BLaER1 (cell line): ENCODE measurements around the gene AIFM1.

Experiments
- H3K27ac ChIP-seq: shearing (Covaris generic); formaldehyde crosslinking; 2 replicates; pipeline ENCODE4 v1.8.1; 2022
- H3K27me3 ChIP-seq: shearing (Covaris generic); formaldehyde crosslinking; 2 replicates; pipeline ENCODE4 v1.8.1; 2022
- H3K36me3 ChIP-seq: shearing (Covaris generic); formaldehyde crosslinking; 2 replicates; pipeline ENCODE4 v1.8.1; 2022
- H3K4me1 ChIP-seq: shearing (Covaris generic); formaldehyde crosslinking; 2 replicates; pipeline ENCODE4 v1.8.1; 2022
- H3K4me2 ChIP-seq: shearing (Covaris generic); formaldehyde crosslinking; 2 replicates; pipeline ENCODE4 v1.8.1; 2022
- H3K4me3 ChIP-seq: shearing (Covaris generic); formaldehyde crosslinking; 2 replicates; pipeline ENCODE4 v1.8.1; 2022
- H3K9ac ChIP-seq: shearing (Covaris generic); formaldehyde crosslinking; 2 replicates; pipeline ENCODE4 v1.8.1; 2022
- H3K9me3 ChIP-seq: shearing (Covaris generic); formaldehyde crosslinking; 2 replicates; pipeline ENCODE4 v1.8.1; 2022
- H4K20me1 ChIP-seq: shearing (Covaris generic); formaldehyde crosslinking; 2 replicates; pipeline ENCODE4 v1.8.1; 2022
- Cebpa-rat ChIP-seq: shearing (Covaris generic); IDR thresholded peaks from 2 replicates; pipeline ENCODE4 v1.8.1; 2022

AIFM1 gene

GRCh38 chrX:130111220-130112154, 54.2 kb downstream of the AIFM1 start:
- no peak for TF ChIP-seq Cebpa-rat
- peak overlapping the region; percentile 58 for H3K4me3 ChIP-seq
- H3K9me3 ChIP-seq: 0 out of 2 replicates have a peak, but pooled peaks cover 6% of the 10 kb centered on the region
- H3K27ac ChIP-seq: peak overlapping the region; percentile 68
- H3K4me1 ChIP-seq: peaks cover 39% of the 10 kb centered on the region
- peaks cover 33% of the 10 kb centered on the region for H4K20me1 ChIP-seq
- peak overlapping the region; percentile 70 for H3K4me2 ChIP-seq
- no peaks in the 10 kb centered on the region for H3K36me3 ChIP-seq
- peak overlapping the region; percentile 68; the same call in 1 of the 2 replicates for H3K9ac ChIP-seq
- H3K27me3 ChIP-seq: peaks cover 33% of the 10 kb centered on the region

- peaks cover 48% of the 10 kb centered on the region for H3K4me1 ChIP-seq
- peaks cover 42% of the 10 kb centered on the region for H4K20me1 ChIP-seq
- H3K27ac ChIP-seq: peak within 1 kb of the TSS; percentile 85
- no peak for TF ChIP-seq Cebpa-rat
- H3K4me2 ChIP-seq: peak within 1 kb of the TSS; percentile 81
- peaks cover 35% of the 10 kb centered on the region for H3K27me3 ChIP-seq
- H3K36me3 ChIP-seq: no peaks in the 10 kb centered on the region
- peak within 1 kb of the TSS; percentile 86 for H3K9ac ChIP-seq
- 0 out of 2 replicates have a peak, but pooled peaks cover 6% of the 10 kb centered on the region for H3K9me3 ChIP-seq
- peak within 1 kb of the TSS; percentile 74 for H3K4me3 ChIP-seq
Measured at GRCh38 chrX:130110379-130111219, 55.0 kb downstream of the AIFM1 start, which contains the start of gene ELF4. Gene ELF4 (minus strand): TSS chrX:130110497. CDS start chrX:130081330, 29,167 bp downstream.

- Histone ChIP-seq H3K4me3 (peak overlapping the region; percentile 74), H3K4me2 (peak overlapping the region; percentile 81), H3K27me3 (peaks cover 37% of the 10 kb centered on the region), H3K36me3 (no peaks in the 10 kb centered on the region), H3K9ac (peak overlapping the region; percentile 86), H3K9me3 (0 out of 2 replicates have a peak, but pooled peaks cover 6% of the 10 kb centered on the region), H4K20me1 (peaks cover 51% of the 10 kb centered on the region), H3K27ac (peak overlapping the region; percentile 85), H3K4me1 (peaks cover 57% of the 10 kb centered on the region)
- TF ChIP-seq Cebpa-rat: no peak
Measured at GRCh38 chrX:130109429-130110378, 55.9 kb downstream of the AIFM1 start.

GRCh38 chrX:130108647-130109428, 56.8 kb downstream of the AIFM1 start:
- no peak for TF ChIP-seq Cebpa-rat
- H3K36me3 ChIP-seq: 0 out of 2 replicates have a peak, but pooled peaks cover 2% of the 10 kb centered on the region
- peaks cover 59% of the 10 kb centered on the region for H4K20me1 ChIP-seq
- H3K27ac ChIP-seq: peak overlapping the region; percentile 85; the same call in 1 of the 2 replicates
- peaks cover 64% of the 10 kb centered on the region for H3K4me1 ChIP-seq
- H3K4me2 ChIP-seq: peak overlapping the region; percentile 81
- 0 out of 2 replicates have a peak, but pooled peaks cover 6% of the 10 kb centered on the region for H3K9me3 ChIP-seq
- peaks cover 29% of the 10 kb centered on the region for H3K27me3 ChIP-seq
- H3K4me3 ChIP-seq: peak overlapping the region; percentile 74
- H3K9ac ChIP-seq: peak overlapping the region; percentile 86

GRCh38 chrX:130106071-130106470, 59.6 kb downstream of the AIFM1 start:
- no peak overlapping the region for H3K27ac ChIP-seq
- no peak for TF ChIP-seq Cebpa-rat
- peaks cover 29% of the 10 kb centered on the region for H3K27me3 ChIP-seq
- H3K9ac ChIP-seq: peak overlapping the region; percentile 34; the same call in 1 of the 2 replicates
- 0 out of 2 replicates have a peak, but pooled peaks cover 4% of the 10 kb centered on the region for H3K36me3 ChIP-seq
- peak overlapping the region; percentile 24 for H3K4me2 ChIP-seq
- H3K4me3 ChIP-seq: no peak overlapping the region
- peaks cover 64% of the 10 kb centered on the region for H4K20me1 ChIP-seq
- peaks cover 61% of the 10 kb centered on the region for H3K4me1 ChIP-seq
- H3K9me3 ChIP-seq: 0 out of 2 replicates have a peak, but pooled peaks cover 6% of the 10 kb centered on the region

GRCh38 chrX:130105244-130105643, 60.4 kb downstream of the AIFM1 start:
- H4K20me1 ChIP-seq: peaks cover 65% of the 10 kb centered on the region
- 0 out of 2 replicates have a peak, but pooled peaks cover 4% of the 10 kb centered on the region for H3K36me3 ChIP-seq
- H3K9ac ChIP-seq: peak overlapping the region; percentile 34; the same call in 1 of the 2 replicates
- peaks cover 65% of the 10 kb centered on the region for H3K4me1 ChIP-seq
- no peak overlapping the region for H3K4me3 ChIP-seq
- no peak for TF ChIP-seq Cebpa-rat
- H3K4me2 ChIP-seq: peak overlapping the region; percentile 24; the same call in 1 of the 2 replicates
- H3K9me3 ChIP-seq: 0 out of 2 replicates have a peak, but pooled peaks cover 6% of the 10 kb centered on the region
- peaks cover 30% of the 10 kb centered on the region for H3K27me3 ChIP-seq
- H3K27ac ChIP-seq: no peak overlapping the region

GRCh38 chrX:130103605-130104004, 62.0 kb downstream of the AIFM1 start:
- TF ChIP-seq Cebpa-rat: no peak
- Histone ChIP-seq H4K20me1 (peaks cover 67% of the 10 kb centered on the region), H3K9ac (no peak overlapping the region), H3K27me3 (peaks cover 35% of the 10 kb centered on the region), H3K27ac (no peak overlapping the region), H3K9me3 (no peaks in the 10 kb centered on the region), H3K36me3 (0 out of 2 replicates have a peak, but pooled peaks cover 4% of the 10 kb centered on the region), H3K4me1 (peaks cover 76% of the 10 kb centered on the region), H3K4me3 (no peak overlapping the region), H3K4me2 (no peak overlapping the region)

- Histone ChIP-seq H4K20me1 (peaks cover 63% of the 10 kb centered on the region), H3K4me2 (no peak overlapping the region), H3K4me1 (peaks cover 65% of the 10 kb centered on the region), H3K27me3 (peaks cover 28% of the 10 kb centered on the region), H3K36me3 (0 out of 2 replicates have a peak, but pooled peaks cover 4% of the 10 kb centered on the region), H3K4me3 (no peak overlapping the region), H3K9me3 (no peaks in the 10 kb centered on the region), H3K9ac (no peak overlapping the region), H3K27ac (no peak overlapping the region)
- TF ChIP-seq Cebpa-rat: no peak
Measured at GRCh38 chrX:130100180-130100579, 65.5 kb downstream of the AIFM1 start.
